Colonic mucosa (tissue), 4 donors: ENCODE results near the gene ZER1. TPM values are rescaled to one million over a fixed set of nuclear protein-coding genes. Genes with fewer than 3 reads are reported as not detected.

Source experiments
- DNase-seq: peaks from one replicate; pipeline ENCODE4 v3.0.0-alpha.2; 2020
- H3K27ac ChIP-seq: fragments of 200-600 bp; one replicate; pipeline ENCODE4 v1.8.0; 2021
- H3K27me3 ChIP-seq: fragments of 200-600 bp; one replicate; pipeline ENCODE4 v1.8.0; 2021
- H3K36me3 ChIP-seq: fragments of 200-600 bp; one replicate; pipeline ENCODE4 v1.8.0; 2021
- H3K4me1 ChIP-seq: fragments of 200-600 bp; one replicate; pipeline ENCODE4 v1.8.0; 2021; ENCODE audit warnings: mild to moderate bottlenecking
- H3K4me3 ChIP-seq: fragments of 200-600 bp; one replicate; pipeline ENCODE4 v1.8.0; 2021
- H3K9ac ChIP-seq, 2 donors: one replicate each; pipeline ENCODE4 v1.7.0; 2013; ENCODE audit warnings: control low read depth in 2 of 2, low read depth in 2 of 2, low read length in 2 of 2
- H3K9me3 ChIP-seq: fragments of 200-600 bp; one replicate; pipeline ENCODE4 v1.8.0; 2021
- intact Hi-C: fragments of 100-400 bp; cut with DNase I; formaldehyde crosslinking; loops from one replicate; pipeline ENCODE4 v1.14.1; 2022
- total RNA-seq, 2 donors: library from RNA; stranded (reverse); fragmentation: NEBNext Ultra II Directional in 1 of 2; extraction: Animal tissue kit (Norgen Biotek cat#: 25700) in 1 of 2; gene quantifications; one replicate each; pipeline ENCODE4 v1.2.1, GENCODE V29; 2021
- TF ChIP-seq, protein P1 (sequence below): fragments of 200-600 bp; IDR thresholded peaks from one replicate; pipeline ENCODE4 v1.8.0; 2022; ENCODE audit warnings: antibody characterized with exemption, mild to moderate bottlenecking
- donor health status: healthy.
- donor health status: DM: no; HTN: no; CAD: no.
- donor health status: DM: no; HTN: no; CAD: no.

Gene ZER1
- total RNA-seq, 2 donors from 2014 or later: 35.1 to 54.7 TPM

GRCh38 chr9:128792978-128793686, 21.4 kb upstream of the ZER1 start:
- no peak overlapping the region for H3K27ac ChIP-seq
- peaks cover 3% of the 10 kb centered on the region for H3K36me3 ChIP-seq
- H3K4me1 ChIP-seq: peaks cover 3% of the 10 kb centered on the region
- no peaks in the 10 kb centered on the region for H3K27me3 ChIP-seq
- TF ChIP-seq, protein P1, sequence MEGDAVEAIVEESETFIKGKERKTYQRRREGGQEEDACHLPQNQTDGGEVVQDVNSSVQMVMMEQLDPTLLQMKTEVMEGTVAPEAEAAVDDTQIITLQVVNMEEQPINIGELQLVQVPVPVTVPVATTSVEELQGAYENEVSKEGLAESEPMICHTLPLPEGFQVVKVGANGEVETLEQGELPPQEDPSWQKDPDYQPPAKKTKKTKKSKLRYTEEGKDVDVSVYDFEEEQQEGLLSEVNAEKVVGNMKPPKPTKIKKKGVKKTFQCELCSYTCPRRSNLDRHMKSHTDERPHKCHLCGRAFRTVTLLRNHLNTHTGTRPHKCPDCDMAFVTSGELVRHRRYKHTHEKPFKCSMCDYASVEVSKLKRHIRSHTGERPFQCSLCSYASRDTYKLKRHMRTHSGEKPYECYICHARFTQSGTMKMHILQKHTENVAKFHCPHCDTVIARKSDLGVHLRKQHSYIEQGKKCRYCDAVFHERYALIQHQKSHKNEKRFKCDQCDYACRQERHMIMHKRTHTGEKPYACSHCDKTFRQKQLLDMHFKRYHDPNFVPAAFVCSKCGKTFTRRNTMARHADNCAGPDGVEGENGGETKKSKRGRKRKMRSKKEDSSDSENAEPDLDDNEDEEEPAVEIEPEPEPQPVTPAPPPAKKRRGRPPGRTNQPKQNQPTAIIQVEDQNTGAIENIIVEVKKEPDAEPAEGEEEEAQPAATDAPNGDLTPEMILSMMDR: no peak
- H3K4me3 ChIP-seq: no peak overlapping the region
- intact Hi-C loops: no loop called here
- DNase-seq: no peak
- no peak overlapping the region for H3K9ac ChIP-seq
- H3K9me3 ChIP-seq: no peaks in the 10 kb centered on the region

GRCh38 chr9:128792134-128792533, 20.4 kb upstream of the ZER1 start:
- Histone ChIP-seq H3K4me3 (no peak overlapping the region), H3K27me3 (no peaks in the 10 kb centered on the region), H3K9ac (no peak overlapping the region), H3K27ac (no peak overlapping the region), H3K4me1 (peaks cover 4% of the 10 kb centered on the region), H3K9me3 (no peaks in the 10 kb centered on the region), H3K36me3 (no peaks in the 10 kb centered on the region)
- DNase-seq: no peak
- intact Hi-C loops: no loop called here
- TF ChIP-seq, protein P1: no peak

GRCh38 chr9:128790536-128790935, 18.8 kb upstream of the ZER1 start:
- no peak overlapping the region for H3K9ac ChIP-seq
- no peaks in the 10 kb centered on the region for H3K36me3 ChIP-seq
- no peak overlapping the region for H3K4me3 ChIP-seq
- DNase-seq: no peak
- H3K27me3 ChIP-seq: no peaks in the 10 kb centered on the region
- intact Hi-C loops: no loop called here
- H3K27ac ChIP-seq: no peak overlapping the region
- peaks cover 4% of the 10 kb centered on the region for H3K4me1 ChIP-seq
- no peaks in the 10 kb centered on the region for H3K9me3 ChIP-seq
- TF ChIP-seq, protein P1: no peak

- H3K9ac ChIP-seq: no peak overlapping the region
- H3K4me3 ChIP-seq: no peak overlapping the region
- H3K27ac ChIP-seq: no peak overlapping the region
- H3K4me1 ChIP-seq: peaks cover 4% of the 10 kb centered on the region
- no peak for DNase-seq
- no peaks in the 10 kb centered on the region for H3K27me3 ChIP-seq
- intact Hi-C loops: no loop called here
- H3K9me3 ChIP-seq: no peaks in the 10 kb centered on the region
- H3K36me3 ChIP-seq: no peaks in the 10 kb centered on the region
- TF ChIP-seq, protein P1: no peak
Observed at GRCh38 chr9:128788445-128788844, 16.7 kb upstream of the ZER1 start.

GRCh38 chr9:128787659-128788058, 15.9 kb upstream of the ZER1 start:
- Histone ChIP-seq H3K27me3 (no peaks in the 10 kb centered on the region), H3K36me3 (no peaks in the 10 kb centered on the region), H3K9ac (peak overlapping the region; percentile 86 to 87), H3K4me3 (peak overlapping the region; percentile 100), H3K4me1 (peaks cover 4% of the 10 kb centered on the region), H3K27ac (peak overlapping the region; percentile 77), H3K9me3 (no peaks in the 10 kb centered on the region)
- DNase-seq: peak; percentile 51
- TF ChIP-seq, protein P1: no peak
- intact Hi-C loops: no loop called here
